Epithelial cell of proximal tubule (primary cell): ENCODE measurements around the gene ROR1. TPM values are rescaled to one million over a fixed set of nuclear protein-coding genes. Genes with fewer than 3 reads are reported as not detected.
A peak's percentile ranks its signal among the peaks of the same experiment; 100 is the strongest.
"Not testable (repeated sequence)": the region's sequence is repeated elsewhere in the genome, so short reads cannot be mapped to it uniquely, and the experiment has no call there.

Source experiments
- DNase-seq: peaks from one replicate; pipeline ENCODE4 v3.0.0-alpha.2; 2011; ENCODE audit warnings: low read depth
- H3K4me3 ChIP-seq: 2 replicates; pipeline ENCODE4 v1.5.1; 2011; ENCODE audit warnings: low read depth, mild to moderate bottlenecking, low read length
- total RNA-seq: library from RNA; depleted of rRNA; stranded (reverse); fragments of >200 nt; gene quantifications from 2 replicates; pipeline ENCODE4 v1.2.3, GENCODE V29; 2015
- TF ChIP-seq, protein P1 (sequence below): conservative IDR thresholded peaks from 2 replicates; pipeline ENCODE4 v1.5.1; 2012; ENCODE audit warnings: low read depth, mild to moderate bottlenecking, low read length

ROR1 gene
- total RNA-seq, 1 donor from 2014 or later, result 5.9 TPM

DNA sequence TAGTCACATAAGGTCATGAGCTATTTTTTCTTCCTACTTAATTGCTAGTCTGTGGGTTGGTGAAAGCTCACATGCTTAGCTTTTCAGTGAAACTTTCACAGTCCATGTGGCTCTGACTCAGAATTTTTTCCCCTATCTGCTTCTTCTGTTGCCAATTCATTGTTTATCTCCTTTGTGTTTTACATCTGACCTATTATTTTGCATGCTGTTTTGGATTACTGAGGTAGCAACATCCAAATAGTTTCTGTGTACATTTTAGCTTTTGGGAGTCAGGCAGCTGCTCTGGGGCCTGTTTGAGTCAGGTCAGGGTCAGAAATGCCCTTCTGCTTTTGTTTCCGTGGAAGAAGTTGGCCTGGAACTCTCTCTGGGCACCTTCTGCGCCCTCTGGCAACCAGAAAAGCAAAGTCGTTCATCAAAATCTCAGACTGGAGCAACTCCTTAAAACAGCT lies 40.0 kb downstream of the ROR1 start:
- no peak overlapping the region for H3K4me3 ChIP-seq
- TF ChIP-seq, protein P1, sequence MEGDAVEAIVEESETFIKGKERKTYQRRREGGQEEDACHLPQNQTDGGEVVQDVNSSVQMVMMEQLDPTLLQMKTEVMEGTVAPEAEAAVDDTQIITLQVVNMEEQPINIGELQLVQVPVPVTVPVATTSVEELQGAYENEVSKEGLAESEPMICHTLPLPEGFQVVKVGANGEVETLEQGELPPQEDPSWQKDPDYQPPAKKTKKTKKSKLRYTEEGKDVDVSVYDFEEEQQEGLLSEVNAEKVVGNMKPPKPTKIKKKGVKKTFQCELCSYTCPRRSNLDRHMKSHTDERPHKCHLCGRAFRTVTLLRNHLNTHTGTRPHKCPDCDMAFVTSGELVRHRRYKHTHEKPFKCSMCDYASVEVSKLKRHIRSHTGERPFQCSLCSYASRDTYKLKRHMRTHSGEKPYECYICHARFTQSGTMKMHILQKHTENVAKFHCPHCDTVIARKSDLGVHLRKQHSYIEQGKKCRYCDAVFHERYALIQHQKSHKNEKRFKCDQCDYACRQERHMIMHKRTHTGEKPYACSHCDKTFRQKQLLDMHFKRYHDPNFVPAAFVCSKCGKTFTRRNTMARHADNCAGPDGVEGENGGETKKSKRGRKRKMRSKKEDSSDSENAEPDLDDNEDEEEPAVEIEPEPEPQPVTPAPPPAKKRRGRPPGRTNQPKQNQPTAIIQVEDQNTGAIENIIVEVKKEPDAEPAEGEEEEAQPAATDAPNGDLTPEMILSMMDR, result no peak
- DNase-seq, result peak; percentile 86

DNA sequence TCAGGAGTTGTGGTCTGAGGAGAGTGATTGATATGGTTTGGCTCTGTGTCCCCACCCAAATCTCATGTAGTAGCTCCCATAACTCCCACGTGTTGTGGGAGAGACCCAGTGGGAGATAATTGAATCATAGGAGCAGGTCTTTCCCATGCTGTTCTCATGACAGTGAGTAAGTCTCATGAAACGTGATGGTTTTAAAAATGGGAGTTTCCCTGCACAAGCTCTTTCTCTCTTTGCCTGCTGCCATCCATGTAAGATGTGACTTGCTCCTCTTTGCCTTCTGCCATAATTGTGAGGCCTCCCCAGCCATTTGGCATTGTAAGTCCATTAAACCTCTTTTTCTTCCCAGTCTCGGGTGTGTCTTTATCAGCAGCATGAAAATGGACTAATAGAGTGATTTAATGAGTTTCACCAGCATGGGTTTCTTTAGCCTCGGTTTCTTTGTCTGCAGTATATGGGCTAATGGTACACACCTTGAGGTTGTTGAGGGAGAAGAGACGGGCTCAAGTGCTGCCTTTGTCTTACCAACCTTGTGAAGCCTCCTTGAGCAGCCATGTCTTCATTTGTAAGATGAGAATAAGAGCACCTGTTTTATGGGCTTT lies 42.5 kb downstream of the ROR1 start:
- not testable (repeated sequence) for H3K4me3 ChIP-seq, DNase-seq

DNA sequence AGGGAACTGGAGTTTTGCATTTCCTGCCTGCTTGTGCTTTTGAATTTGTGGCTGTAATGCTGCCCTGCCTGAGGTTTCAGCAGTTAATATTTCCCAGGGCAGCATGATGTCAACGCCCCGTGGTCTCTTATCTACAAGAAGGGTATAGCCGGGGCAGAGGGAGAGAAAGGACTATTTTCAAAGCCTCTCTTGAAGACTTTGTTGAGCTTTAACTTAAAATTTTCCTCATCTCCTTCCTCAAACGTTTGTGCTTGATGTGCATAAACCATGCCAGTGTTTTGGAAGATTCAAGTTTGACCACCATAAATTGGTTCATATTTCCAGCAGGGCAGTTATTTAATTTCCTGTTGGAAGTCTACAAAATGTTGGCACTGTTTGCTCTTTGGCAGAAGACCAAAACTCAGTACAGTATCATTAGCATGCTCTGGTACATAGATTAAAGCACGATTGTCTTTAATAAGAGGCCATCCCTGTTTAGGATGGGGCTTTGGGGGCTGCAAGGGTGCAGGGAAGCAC lies 43.4 kb downstream of the ROR1 start:
- DNase-seq, result no peak
- TF ChIP-seq, protein P1, result no peak
- no peak overlapping the region for H3K4me3 ChIP-seq

DNA sequence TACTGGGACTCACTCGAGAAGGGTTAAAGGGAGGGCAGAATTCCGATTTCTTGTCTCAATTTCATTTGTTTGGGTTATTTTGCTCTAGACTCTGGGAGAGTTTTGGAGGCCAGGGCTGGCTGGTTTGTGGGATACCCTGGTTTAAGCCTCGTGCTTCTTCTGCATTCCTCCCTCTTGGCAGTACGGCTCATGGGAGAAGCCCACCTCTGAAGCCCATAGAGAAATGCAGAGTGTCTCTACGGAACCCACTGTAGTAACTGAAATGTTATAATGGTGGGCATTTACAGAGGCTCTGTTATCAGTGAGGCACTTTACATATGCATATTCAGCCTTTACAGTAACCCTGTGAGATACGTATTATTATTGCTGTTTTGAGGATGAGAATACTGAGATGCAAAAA lies 43.9 kb downstream of the ROR1 start:
- TF ChIP-seq, protein P1, result no peak

DNA sequence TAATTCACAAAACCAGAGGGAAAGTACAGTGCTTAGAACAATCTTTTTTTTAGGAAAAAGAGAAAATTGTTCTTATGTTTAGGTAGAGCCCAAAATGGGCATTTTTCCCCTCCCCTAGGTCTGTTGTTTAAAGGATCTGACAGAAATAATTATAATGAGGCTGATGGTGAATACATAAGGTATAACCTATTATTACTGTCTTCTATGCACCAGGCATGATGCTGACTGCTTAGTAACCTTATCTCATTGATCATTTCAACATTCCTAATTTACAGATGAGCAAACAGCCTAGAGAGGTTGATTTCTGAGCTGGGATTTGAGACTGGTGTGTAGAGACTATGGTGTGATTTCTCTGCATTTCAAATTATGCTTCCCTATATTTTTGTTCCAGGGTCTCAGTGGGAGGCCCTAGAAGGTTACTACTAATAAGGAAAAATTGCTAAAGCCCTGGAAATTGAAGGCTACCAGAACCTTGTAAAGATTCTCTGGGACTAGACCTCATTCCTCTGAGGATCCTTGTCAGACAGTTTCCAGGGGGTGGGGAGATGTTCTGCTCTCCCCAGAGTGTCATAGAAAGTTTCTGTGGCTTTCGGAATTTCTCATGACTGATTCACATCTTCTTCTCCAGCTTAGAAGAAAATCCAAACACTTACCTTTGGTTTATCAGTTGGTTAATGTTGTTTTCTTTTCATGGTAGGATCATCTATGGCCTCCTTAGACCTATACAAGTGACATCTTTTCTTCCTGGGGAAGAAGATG lies 44.9 kb downstream of the ROR1 start:
- no peak overlapping the region for H3K4me3 ChIP-seq
- no peak for DNase-seq
- TF ChIP-seq, protein P1, result no peak

More for the DNA sequence above, 43.9 kb downstream of the ROR1 start:
- no peak for DNase-seq
- H3K4me3 ChIP-seq, result no peak overlapping the region

DNA sequence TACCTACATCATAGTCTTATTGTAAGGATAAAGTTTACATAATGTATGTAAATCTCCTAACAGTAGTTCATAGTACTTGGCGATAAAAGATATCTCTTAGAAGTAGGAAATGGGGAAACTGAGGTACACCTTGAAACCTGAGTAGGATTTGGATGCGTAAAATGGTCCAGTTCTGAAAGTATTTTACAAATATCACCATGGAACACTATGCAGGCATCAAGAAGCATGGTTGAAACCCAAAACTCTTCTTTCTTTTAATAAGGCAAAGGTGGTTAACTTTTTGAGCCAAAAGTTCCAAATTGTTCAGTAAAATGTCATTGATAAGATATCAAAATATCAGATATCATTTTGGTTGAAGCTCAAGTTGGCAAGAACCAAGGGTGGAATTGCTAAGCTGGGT lies 46.0 kb downstream of the ROR1 start:
- no peak overlapping the region for H3K4me3 ChIP-seq
- TF ChIP-seq, protein P1, result no peak
- no peak for DNase-seq

DNA sequence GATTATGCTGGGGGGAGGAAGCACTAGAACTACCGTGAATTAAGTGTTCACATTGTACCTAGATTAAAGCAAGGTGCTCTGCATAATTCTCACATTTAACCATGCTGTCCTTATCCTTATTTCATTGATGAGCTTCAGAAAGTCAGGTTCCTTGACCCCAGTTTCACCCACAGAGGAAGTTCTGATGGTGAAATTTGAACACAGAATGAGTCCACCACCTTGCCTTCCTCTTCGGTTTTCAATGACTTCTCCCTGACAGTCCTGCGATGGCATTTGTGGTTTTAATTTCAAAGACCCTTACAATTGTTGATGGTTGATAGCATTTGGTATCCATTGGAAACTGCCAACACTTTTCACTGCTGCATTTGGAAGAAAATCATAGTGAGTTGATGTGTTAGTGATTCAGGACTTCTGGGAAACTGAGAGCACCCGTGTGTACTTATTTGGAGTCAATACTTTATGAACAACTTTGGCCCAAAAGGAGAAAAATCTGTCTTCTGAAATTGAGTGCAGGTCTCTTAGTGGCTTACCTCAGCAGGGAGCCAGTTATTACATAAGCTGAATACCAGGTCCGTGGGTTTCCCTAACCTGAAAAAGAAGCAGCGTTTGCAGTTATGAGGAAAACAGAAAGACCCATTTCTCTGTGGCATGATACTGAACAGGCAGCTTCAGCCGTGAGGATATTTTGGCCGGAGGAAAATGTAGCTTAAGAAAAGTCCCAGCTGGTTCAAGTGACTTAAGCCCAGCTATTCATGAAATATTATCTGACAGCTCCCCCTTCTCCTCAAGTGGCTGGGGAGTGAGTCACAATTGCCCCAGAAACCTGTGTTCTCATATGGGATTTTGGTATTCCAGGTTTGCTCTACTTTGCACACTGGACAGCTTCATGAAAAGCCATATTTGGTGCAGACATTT lies 47.5 kb downstream of the ROR1 start:
- DNase-seq, result no peak
- H3K4me3 ChIP-seq, result no peak overlapping the region
- TF ChIP-seq, protein P1, result no peak
